Measurements from ENCODE around the gene BMS1.
"Not testable (repeated sequence)": the region's sequence is repeated elsewhere in the genome, so short reads cannot be mapped to it uniquely, and the experiment has no call there.

BMS1 gene

GRCh38 chr10:42783181-42783549, 570 bp downstream of the BMS1 start:
- peak in 38 of 42 donors; percentile 4 to 74 (median 42) for DNase-seq
- intact Hi-C loops (cut with DNase I): loop anchor here (5.0 kb wide), 1 partner anchor 231 kb away; no protein-coding TSS in a partner anchor

DNA sequence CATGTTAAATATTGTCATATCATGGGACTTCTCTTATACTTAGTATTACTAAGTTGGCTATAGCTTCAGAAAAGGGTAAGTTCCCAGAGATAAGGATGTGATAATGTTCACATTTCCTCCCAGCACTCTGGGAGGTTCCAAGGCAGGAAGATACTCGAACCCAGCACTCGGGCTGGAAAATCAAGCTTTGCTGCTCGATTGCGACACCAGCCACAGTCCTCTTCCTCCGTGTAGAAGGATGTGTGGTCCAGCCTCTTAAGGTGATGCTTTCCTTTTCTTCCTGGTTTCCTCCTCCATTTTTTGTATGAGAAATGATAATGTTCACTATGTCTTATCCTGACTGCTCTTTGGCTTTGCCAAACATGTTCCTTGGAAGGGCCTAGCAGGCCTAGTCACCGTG, 3.2 kb downstream of the BMS1 start:
- DNase-seq: no peak
- intact Hi-C loops (cut with DNase I): no loop called here

GRCh38 chr10:42790835-42791234, 8.2 kb downstream of the BMS1 start:
- intact Hi-C loops (cut with DNase I): no loop called here
- DNase-seq: no peak

DNA sequence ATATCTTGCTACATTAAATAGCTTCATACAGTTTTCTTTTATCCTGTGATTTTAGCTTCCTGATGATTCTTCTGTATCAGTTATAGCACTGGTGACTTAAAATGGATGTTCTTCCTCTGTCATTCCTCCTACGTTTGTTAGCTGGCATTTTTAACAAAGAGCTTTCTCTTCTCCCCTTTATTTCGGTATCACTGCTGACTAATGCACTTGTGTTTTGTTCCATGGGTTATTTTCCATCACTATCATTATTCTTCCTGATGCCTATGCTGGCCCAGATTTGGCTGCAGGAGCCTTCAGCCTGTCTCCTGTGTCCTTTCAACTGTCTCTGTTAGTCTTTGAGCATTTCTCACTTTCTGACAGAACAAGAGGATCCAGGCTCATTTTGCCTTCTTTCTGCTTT, 13.1 kb downstream of the BMS1 start:
- peak in 8 of 42 donors; percentile 4 to 45 (median 26) for DNase-seq
- intact Hi-C loops (cut with DNase I): no loop called here

DNA sequence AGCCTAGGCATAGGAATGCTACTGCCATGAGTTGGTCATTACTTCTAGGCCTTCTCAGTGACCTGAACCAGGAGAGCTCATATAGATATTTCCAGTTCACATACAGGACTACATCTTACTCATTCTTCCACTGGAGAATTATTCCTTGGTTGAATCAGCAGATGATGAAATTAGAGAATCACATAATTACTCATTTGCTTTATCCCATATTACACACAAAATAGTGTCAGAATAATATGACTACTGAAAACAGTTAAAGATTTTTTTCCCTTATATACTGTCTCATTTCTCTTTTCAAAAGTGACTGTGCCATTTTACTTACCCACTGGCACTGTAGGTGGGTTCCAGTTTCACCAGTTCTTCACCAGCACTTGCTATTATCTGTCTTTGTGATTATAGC, 18.5 kb downstream of the BMS1 start:
- intact Hi-C loops (cut with DNase I): no loop called here
- no peak for DNase-seq

DNA sequence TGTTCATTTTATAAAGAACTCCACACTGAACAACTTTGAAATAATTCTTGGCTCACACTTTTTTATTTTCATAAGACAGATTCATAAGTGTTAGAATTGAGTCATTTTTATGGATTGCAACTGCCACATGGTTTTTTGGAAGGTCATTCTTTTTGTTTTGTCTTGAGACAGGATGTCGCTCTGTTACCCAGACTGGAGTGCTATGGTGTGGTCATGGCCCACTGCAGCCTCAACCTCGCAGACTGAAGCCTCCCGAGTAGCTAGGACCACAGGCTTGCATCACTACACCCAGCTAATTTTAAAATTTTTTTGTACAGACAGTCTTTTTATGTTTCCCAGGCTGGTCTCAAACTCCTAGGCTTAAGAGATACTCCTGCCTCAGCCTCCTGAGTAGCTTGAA, 20.3 kb downstream of the BMS1 start:
- intact Hi-C loops (cut with DNase I): no loop called here
- no peak for DNase-seq

- DNase-seq: no peak
- intact Hi-C loops (cut with DNase I): no loop called here
Observed at GRCh38 chr10:42809676-42810075, 27.1 kb downstream of the BMS1 start.

GRCh38 chr10:42812028-42812427, 29.4 kb downstream of the BMS1 start:
- no peak for DNase-seq
- intact Hi-C loops (cut with DNase I): no loop called here

DNA sequence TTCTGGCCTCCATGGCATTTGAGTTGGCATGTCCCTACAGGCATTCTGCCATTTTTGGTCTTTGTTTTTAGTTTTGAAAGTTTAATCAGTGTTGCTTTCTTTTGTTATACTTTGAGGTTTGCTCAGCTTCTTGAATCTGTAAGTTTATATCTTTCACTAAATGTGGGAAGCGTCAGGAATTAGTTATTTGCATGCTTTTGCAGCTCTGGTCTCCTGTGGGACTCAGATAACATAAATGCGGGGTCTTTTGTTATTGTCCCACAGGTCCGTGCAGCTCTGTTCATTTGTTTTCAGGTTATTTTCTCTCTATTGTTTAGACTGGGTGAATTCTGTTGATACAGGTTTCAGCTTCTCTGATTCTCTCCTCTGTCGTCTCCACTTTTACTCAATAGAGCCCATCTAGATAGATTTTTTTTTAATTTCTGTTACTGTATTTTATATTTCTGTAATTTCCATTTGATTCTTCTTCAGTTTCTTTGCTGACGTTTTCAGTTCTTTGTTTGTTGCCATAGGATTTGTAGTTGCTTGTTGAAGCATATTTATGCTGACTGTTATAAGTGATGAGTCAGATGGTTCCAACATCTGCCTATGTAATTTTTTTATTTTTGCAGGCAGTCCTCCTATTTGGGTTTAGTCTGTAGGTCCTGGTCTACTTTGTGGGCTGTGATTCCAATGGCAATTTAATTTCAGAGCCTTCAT, 31.5 kb downstream of the BMS1 start:
- intact Hi-C loops (cut with DNase I); DNase-seq: not testable (repeated sequence)

GRCh38 chr10:42816334-42816733, 33.7 kb downstream of the BMS1 start:
- DNase-seq; intact Hi-C loops (cut with DNase I): not testable (repeated sequence)

DNA sequence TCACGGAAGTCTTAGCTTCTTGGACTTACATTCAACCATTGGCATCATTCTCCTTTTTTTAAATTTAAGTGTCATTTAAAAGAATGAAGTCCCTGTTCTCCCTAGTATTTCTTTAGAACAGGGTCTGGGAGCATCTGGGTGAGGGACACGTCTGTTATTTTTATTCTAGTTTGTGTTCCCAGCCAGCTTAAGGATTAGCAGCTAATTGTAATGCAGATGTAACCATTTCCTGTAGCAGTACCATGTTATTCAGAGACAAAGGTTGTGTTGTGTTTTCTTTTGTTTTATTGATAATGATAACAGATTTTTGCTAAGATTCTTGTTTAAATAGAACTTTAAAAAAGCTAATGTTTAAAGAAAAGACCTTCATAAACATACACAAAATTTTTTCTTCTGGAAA, 34.3 kb downstream of the BMS1 start:
- intact Hi-C loops (cut with DNase I): no loop called here
- no peak for DNase-seq

- DNase-seq; intact Hi-C loops (cut with DNase I): not testable (repeated sequence)
Observed at GRCh38 chr10:42817417-42817816, 34.8 kb downstream of the BMS1 start.

GRCh38 chr10:42826759-42827158, 44.2 kb downstream of the BMS1 start:
- intact Hi-C loops (cut with DNase I); DNase-seq: not testable (repeated sequence)

DNA sequence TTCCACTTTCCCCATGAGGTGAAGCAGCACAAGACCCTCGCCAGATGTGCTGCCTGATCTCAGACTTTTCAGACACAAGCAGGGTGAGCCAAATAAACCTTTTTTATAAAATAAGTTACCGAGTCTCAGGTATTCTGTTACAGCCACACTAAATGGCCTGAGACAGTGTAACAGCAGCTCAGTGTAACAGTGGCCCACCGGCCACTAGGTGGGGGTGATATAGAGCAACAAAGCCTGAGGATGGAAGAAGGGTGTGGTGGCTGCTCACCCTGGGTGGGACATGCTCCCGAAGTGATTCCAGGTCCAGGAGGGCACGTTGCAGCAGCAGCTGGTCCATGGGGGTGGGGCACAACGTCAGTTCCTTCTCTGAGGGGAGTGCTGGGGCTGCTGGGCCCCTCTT, 44.6 kb downstream of the BMS1 start:
- DNase-seq: peak in 1 of 42 donors; percentile 16

GRCh38 chr10:42828391-42828790, 45.8 kb downstream of the BMS1 start:
- DNase-seq; intact Hi-C loops (cut with DNase I): not testable (repeated sequence)

More for the DNA sequence above, 44.6 kb downstream of the BMS1 start:
- intact Hi-C loops (cut with DNase I): no loop called here

- intact Hi-C loops (cut with DNase I): no loop called here
- DNase-seq: peak in 23 of 42 donors; percentile 15 to 56 (median 28)
Observed at GRCh38 chr10:42830237-42830636, 47.6 kb downstream of the BMS1 start.

GRCh38 chr10:42836096-42836495, 53.5 kb downstream of the BMS1 start:
- no peak for DNase-seq
- intact Hi-C loops (cut with DNase I): no loop called here

- intact Hi-C loops (cut with DNase I): no loop called here
- DNase-seq: peak in 41 of 42 donors; percentile 9 to 88 (median 60)
Observed at GRCh38 chr10:42836771-42837468, 54.3 kb downstream of the BMS1 start.

GRCh38 chr10:42844810-42845209, 62.2 kb downstream of the BMS1 start:
- DNase-seq; intact Hi-C loops (cut with DNase I): not testable (repeated sequence)

DNA sequence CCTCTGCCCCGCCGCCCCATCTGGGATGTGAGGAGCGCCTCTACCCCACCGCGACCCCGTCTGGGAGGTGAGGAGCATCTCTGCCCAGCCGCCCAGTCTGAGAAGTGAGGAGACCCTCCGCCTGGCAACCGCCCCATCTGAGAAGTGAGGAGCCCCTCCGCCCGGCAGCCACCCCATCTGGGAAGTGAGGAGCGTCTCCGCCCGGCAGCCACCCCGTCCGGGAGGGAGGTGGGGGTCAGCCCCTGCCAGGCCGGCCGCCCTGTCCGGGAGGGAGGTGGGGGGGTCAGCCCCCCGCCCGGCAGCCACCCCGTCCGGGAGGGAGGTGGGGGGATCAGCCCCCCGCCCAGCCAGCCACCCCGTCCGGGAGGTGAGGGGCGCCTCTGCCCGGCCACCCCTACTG, 64.7 kb downstream of the BMS1 start:
- DNase-seq; intact Hi-C loops (cut with DNase I): not testable (repeated sequence)

DNA sequence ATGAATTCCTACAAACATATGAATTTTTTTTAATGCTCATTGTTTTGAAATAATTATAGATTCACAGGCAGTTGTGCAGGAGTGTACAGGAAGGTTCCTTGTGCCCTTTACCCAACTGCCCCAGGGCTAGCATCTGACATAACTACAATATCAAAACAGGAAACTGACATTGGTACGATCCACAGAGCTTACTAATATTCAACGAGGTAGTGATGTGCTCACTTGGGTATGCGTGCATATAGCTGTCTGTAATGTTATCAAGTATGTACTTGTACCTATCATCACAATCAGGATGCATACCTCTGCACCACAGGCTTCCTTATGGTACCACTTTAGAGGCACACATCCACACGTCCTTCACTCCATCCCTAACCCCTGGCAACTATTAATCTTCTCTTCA, 68.3 kb downstream of the BMS1 start:
- no peak for DNase-seq
- intact Hi-C loops (cut with DNase I): no loop called here
